GM19351 (cell line): ENCODE measurements around the gene SYCN.

Experiments used
- ATAC-seq: cut with Tn5 transposase; IDR thresholded peaks from one replicate; pipeline ENCODE4 v1.9.1; 2021; ENCODE audit warnings: mild to moderate bottlenecking, moderate library complexity; ENCODE audit not compliant: unreplicated experiment

Gene SYCN

GRCh38 chr19:39172700-39173501, 31.2 kb downstream of the SYCN start:
- no peak for ATAC-seq

DNA sequence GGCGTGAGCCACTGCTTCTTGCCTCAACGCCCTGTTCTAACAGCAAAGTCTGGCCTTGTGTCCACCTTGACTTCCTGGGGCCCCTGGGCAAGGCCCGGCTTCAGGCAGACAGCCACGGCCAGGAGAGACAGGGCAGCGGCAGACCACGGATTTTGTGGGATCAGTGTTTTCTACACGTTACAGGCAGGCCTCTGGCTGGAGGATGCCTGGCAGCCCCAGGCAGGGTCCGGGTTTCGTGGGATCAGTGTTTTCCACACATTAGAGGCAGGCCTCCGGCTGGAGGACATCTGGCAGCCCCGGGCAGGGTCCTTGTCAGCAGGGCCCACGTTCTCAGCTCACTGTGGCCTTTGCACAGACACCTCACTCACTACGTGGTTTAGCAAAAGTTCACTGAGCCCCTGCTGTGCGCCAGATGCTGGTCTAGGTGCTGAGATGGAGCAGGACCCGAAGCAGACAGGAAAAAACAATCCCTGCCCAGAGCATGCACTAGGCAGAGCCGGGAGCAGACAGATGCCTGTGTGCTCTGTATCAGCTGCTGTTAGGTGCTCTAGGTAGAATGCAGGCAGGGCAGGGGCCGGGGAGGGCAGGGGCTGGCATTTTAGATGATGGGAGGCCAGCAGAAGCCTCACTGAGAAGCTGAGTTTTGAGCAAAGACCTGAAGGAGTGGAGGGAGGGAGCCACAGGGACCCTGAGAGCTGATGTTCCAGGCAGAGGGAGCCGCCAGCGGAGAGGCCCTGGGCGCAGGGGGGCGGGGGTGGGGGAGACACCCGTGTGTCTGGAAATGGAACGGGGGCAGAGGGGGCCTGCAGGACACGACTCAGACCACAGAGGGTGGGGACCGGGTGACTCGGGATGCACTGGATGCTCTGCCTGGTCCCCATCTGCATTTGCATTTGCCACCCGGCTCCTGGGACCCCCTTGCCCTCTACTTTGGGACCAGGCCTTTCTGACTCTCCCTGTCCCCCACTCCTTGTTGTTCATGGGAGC, 32.3 kb downstream of the SYCN start:
- ATAC-seq: no peak

DNA sequence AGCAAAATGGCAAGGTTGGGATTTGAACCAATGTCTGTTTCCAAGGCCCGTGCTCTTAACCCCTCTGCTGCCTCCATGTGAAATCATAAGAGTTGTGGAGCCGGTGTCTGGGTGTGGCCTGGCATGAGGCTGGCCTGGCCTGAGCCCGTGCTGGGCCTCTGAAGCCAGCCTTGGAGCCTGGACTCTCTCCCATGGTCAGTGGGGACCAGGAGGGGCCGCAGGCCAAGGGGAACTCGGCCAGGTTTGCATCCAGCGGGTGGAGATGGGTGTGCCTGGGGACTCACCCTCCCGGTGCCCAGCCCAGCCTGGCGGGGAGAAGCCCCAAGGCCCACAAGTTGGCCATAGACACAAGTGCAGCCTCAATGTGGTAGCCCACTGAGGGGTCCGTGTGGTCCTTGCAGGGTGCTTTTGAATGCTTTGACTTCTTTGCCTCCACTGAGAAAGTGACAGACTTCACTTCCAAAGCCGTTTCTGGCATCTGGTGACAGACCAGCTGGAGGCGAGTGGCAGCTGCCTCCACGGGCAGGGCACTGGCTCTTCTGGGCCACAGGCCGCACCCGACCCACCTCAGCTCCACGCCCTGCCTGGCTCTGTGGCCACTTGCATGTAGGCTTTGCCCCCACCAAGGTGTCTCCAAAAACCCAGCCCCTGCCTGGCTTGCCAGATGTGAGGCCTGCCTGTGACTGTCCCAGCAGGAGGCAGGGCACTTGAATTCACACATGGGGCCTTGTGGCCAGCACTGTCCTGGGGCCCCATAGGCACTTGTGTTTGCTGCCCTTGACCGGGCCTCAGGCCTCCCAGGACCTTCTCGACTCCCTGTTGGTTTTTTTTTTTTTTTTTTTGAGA, 33.5 kb downstream of the SYCN start:
- ATAC-seq: no peak

DNA sequence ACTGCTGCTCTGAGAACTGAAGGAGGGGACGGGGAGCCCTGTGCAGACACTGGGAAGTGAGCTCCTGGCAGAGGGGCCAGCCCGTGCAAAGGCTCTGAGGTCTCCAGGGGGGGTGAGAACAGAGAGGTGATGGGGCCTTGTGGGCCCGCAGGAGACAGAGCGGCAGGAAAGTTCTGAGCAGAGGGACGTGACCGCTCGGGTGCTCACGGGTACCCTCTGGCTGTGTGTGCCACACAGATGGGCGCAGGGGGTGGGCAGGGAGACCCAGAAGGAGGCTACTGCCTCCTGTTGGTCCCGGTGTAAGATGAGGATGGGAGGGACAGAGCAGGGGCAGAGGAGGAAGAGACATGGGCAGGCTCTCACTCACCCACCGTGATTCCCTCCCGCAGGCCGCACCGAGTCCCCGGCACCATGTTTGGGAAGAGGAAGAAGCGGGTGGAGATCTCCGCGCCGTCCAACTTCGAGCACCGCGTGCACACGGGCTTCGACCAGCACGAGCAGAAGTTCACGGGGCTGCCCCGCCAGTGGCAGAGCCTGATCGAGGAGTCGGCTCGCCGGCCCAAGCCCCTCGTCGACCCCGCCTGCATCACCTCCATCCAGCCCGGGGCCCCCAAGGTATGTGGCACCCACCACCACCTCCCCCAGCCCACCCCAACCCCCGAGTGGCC, 34.8 kb downstream of the SYCN start:
- no peak for ATAC-seq

DNA sequence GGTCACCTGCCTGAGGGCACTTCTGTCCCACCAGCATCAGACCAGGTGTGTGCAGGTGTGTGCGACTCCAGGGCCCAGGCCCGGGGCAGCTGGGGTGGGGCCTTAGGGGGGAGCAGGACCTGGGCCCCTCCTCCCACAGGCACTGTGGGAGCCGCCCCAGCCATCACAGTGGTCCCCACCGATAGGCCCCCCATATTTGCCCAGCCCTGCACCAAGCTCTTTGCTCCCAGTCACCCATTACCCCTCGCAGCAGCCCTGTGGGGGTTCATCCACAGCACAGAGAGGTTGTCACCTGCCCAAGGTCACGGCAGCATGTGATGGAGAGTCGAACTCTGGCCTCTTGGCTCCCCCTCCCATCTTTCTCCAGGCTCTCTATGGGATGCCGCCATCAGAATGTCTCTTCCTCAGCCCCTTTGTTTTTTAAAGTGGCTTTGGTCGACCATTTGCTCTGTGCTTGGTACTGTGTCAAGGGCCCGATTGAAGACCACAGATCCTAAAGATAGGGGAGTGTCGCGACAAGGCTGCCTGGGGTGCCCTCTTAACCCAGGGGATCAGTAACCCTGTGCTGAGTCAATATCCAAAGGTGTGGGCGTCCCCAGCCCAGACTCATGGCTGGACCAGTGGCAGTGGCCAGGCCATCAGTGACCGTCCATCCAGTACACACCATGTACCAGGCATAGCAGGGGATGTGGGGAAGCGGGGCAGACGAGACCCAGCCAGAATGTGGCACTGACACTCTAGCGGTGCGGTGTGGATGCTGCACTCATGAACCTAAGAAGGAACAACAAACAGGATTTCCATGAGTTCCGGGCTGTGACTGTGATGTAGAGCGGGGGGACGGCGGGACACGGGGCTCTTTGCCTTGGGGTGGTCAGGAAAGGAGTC, 35.6 kb downstream of the SYCN start:
- no peak for ATAC-seq

DNA sequence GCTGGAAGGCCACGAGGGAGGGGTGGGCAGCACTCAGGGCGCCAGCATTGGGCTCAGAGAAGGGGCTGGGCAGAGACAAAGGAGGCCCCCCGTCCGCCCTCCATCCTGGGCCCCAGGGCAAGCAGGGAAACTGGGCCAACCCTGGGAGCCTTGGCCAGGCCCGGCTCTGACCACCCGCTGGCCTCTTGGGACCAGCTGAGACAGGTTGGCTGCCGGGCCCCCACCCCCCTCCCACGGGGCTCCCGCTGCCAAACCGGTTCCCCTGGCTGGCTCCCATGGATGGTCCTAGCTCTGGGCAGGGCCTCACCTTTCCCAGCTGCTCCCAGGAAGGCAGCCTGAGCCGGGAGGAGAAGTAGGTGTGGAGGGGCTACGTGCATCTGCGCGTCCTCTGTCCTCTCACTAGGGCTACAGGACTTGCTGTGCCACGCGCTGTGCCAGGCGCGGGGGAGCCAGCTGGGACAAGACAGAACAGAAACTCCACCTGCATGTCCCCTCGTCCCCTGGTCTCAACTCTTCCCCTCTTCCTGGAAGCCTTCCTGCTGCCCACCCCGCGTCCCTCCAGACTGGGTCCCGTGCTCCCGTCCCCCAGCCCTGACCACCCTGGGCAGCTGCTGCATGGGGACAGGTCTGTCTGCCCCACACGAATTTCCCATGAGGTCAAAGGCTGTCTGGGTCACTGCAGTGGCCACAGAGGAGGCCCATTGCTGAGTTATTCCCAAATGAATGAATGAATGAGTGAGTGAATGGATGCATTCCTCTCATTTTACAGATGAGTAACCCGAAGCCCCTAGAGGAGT, 36.4 kb downstream of the SYCN start:
- no peak for ATAC-seq

DNA sequence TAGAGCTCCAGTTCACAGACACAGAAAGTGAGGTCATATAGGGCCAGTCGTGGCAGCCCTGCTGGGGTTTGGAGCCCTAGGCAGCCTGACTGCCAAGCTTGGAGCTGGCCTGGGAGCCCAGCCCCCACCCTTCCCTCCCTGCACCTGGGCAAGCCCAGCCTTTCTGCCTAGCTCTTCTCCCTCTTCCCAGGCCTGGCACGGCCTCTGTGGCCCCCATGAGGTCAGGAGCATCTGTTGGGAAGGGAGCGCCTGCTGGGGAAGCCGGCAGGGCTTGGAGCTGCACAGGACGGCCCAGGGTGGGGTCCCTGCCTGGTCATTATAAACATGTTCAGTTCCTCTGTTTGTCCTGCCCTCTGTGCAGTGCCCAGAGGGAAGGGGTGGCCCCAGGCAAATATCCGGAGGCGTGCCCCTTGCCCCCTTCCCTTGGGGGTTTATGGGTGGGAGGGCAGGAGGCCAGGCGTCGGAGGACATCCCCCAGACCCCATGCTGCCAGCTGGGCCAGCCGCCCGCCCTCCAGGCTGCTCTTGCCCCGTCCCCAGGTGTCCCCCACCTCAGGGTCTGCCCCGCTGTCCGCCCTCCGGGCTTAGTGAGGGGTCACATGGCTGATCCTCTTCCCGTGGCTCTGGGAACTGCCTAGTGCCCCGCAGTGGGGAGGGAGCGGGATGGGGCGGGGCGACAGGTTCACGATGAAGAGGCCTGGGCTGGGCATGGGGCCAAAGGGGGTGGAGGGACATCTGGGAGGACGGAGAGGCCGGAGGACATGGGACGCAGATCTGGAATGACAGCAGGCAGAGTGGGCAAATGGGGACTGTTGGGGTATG, 37.3 kb downstream of the SYCN start:
- no peak for ATAC-seq

DNA sequence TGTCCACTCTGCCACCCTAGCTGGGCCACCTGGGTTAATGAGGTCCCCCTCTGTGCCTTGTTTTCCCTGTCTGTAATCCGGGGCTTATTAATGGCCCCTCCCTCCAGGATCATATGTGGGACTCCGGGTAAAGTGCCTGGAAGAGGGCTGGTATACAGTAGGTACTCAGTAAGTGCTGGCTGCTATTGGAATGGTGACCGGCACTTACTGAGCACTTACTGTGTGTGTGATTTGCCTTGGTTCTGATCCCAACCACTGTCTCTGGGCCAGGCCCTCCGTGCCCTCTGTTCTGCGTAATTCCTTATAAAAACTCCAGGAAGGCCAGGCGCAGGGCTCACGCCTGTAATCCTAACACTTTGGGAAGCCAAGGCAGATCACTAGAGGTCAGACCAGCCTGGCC, 38.2 kb downstream of the SYCN start:
- no peak for ATAC-seq

DNA sequence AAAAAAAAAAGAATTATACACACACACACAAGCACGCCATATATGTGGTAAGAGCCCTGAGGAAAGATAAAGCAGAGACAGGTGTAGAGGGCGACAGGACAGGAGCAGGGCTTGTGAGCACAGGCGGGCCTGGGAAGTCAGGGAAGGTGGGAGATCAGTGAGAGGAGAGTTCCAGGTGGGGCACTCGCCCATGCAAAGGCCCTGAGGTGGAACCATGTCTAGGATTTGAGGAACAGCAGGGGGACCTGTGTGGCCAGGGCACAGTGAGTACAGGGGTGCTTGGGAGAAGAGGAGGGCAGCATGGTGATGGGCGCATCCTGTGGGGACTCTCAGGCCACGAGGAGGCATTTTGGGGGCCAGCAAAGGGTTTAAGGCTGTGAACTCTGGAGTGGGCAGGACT, 39.8 kb downstream of the SYCN start:
- no peak for ATAC-seq

DNA sequence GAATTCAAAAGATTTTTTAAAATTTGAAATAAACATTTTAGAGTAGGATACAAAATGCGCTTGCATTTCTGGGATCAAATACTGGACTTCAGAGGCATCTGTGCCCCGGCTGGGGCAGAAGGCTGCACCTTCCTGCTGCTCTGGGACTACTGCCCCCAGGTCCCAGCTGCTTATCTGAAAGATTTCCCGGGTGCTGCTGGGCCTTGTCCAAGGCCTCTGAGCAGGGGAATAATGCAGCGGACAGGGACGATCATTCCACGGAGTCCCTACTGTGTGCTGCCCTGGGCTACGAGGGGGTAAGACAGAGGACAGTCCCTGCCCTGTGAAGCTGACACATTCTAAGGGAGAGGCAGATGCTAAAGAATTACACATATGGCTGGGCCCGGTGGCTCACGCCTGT, 40.4 kb downstream of the SYCN start:
- ATAC-seq: no peak

GRCh38 chr19:39162441-39163043, 41.5 kb downstream of the SYCN start:
- ATAC-seq: no peak

DNA sequence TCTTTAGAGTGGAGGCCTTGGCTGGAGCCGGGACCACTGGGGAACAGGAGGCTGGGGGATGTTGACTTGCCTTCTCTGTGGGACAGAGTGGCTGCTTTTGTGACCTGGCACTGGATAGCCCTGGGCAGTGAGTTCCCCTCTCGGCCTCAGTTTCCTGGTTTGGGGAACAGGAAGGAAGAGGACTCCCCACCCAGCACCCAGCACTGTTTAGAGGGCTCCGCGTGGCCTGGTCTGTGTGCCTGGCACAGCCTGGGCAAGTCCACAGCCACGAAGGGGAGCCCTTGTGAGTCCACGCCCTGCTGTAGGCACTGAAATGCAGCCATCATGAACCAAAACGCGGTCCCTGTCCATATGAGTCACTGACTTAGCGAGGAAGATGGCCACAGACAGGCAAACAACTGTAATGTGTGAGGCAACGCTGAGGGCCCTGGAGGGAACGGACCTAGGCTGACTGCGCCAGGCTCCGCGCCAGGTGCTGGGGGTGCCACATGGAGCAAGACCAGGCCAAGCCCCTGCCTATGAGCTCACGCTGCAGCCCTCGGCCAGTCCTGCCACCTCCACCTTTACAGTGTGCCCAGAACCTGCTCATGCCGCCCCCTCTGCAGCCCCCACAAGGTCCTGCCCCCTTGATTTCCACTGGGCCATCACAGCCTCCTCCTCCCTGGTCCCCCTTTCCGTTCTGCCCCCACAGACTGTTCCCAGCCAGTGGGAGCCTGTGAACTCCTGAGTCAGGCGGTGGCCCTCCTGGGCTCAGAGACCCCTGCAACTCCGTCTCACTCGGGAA, 43.0 kb downstream of the SYCN start:
- ATAC-seq: no peak

DNA sequence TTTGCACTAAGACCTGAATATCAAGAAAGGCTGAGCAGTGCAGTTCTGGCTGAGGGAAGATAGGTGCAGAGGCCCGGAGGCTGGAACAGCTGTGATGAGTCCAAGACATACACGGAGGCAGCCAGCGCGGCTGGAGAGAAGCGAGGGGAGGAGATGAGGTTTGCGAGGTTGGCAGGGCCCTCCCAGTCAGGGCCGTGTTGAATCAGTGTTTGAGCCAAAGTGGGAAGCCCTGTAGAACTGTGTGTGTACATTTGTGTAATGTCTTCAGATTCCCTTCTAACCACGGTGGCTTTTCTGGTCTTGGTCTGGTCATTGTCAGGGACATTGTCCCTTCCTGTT, 43.6 kb downstream of the SYCN start:
- ATAC-seq: no peak

- no peak for ATAC-seq
These were observed 45.3 kb downstream of the SYCN start for GRCh38 chr19:39158646-39159260.

GRCh38 chr19:39157997-39158389, 46.1 kb downstream of the SYCN start:
- no peak for ATAC-seq

DNA sequence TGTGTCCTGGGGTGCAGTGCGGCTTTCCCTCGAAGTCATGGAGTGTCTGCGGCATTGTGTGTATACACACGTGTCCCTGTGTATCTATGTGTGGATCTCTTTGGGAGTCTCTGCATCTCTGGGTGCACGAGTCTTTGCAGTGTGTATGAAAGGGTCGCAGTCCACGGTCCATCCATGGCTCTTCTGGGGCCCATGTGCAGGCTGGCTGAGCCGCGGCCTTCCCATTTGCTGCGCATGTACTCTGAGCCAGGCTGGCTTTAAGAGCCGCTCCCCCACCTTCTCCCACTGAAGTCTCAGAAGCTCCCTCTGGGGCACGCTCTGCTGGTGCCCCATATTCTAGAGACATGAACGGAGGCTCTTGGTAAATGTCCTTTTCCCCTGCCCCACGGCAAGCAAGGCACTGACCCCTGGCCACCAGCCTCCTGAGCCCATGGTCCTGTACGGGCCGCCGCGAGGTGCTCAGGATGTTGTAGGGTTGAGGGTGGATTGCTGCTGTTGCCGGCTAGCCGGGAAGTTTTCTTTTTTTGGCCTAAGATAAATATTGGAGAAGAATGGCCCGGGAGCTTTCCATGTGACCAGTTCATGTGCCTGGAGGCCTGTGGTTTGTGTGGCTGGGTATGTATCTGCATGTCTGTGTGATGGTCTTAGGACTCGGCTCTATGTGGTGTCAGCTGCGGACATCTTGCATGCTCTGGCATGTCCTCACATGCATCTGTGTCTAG, 46.6 kb downstream of the SYCN start:
- ATAC-seq: no peak
